B cell (primary cell): ENCODE measurements around the gene SLC35E2B. TPM values are rescaled to one million over a fixed set of nuclear protein-coding genes. Genes with fewer than 3 reads are reported as not detected.

Source experiments
- ATAC-seq: fragments of 200-7000 bp; cut with Tn5 transposase; one replicate; pipeline ENCODE4 v1.10.0; 2021; ENCODE audit warnings: low read depth, mild to moderate bottlenecking, moderate number of reproducible peaks, moderate library complexity
- CTCF ChIA-PET: fragments of 350-600 bp; sonication (Branson Sonifier 250); formaldehyde crosslinking; loops from one replicate; lab custom pipeline; 2021; ENCODE audit warnings: antibody characterized with exemption, inconsistent platforms; lab: Charles Lee
- POLR2A ChIA-PET: fragments of 350-600 bp; sonication (Branson Sonifier 250); formaldehyde crosslinking; loops from one replicate; lab custom pipeline; 2021; ENCODE audit warnings: antibody characterized with exemption; lab: Charles Lee
- DNase-seq: peaks from one replicate; pipeline ENCODE4 v3.0.0; 2013
- H2AFZ ChIP-seq: 2 replicates; pipeline ENCODE4 v1.6.1; 2012; ENCODE audit warnings: mild to moderate bottlenecking, low read depth, low read length; ENCODE audit not compliant: insufficient read depth, poor library complexity, severe bottlenecking
- H3K27ac ChIP-seq, 2 donors: 1 replicate in 1 of 2; 2 replicates in 1 of 2; pipeline ENCODE4 v1.5.1; 2012 to 2013; ENCODE audit warnings: low read length in 2 of 2, mild to moderate bottlenecking in 2 of 2, moderate library complexity in 1 of 2
- H3K27me3 ChIP-seq, 4 experiments: fragments of 200-600 bp in 1 of 4; sonication (generic) in 1 of 4; replicated peaks in 1 of 4; 1 replicate in 2 of 4; 2 replicates in 2 of 4; pipeline versions ENCODE4 v1.6.1 to v1.7.0; 2013 to 2016; ENCODE audit warnings: low read length in 3 of 4, mild to moderate bottlenecking in 2 of 4, mixed read lengths in 1 of 4, moderate library complexity in 1 of 4; ENCODE audit not compliant: insufficient read depth in 4 of 4, control insufficient read depth in 3 of 4; ENCODE audit errors: control extremely low read depth in 1 of 4
- H3K36me3 ChIP-seq, 2 experiments: replicated peaks in 1 of 2; 1 replicate in 1 of 2; 2 replicates in 1 of 2; pipeline versions ENCODE4 v1.6.1 to v1.7.1; 2013; ENCODE audit warnings: low read length in 1 of 2; ENCODE audit not compliant: insufficient read depth in 2 of 2, control insufficient read depth in 1 of 2; ENCODE audit errors: control extremely low read depth in 1 of 2, extremely low read depth in 1 of 2
- H3K4me1 ChIP-seq, 2 donors: fragments of 200-600 bp in 1 of 2; sonication (generic) in 1 of 2; 1 replicate in 1 of 2; 2 replicates in 1 of 2; pipeline versions ENCODE4 v1.5.1 to v1.6.1; 2013 to 2017; ENCODE audit warnings: low read length in 2 of 2; ENCODE audit not compliant: control insufficient read depth in 2 of 2, insufficient read depth in 2 of 2
- H3K4me2 ChIP-seq: replicated peaks from 2 replicates; pipeline ENCODE3; 2012; ENCODE audit warnings: mild to moderate bottlenecking, low read depth, low read length; ENCODE audit not compliant: poor library complexity, severe bottlenecking
- H3K4me3 ChIP-seq, 5 experiments: fragments of 200-600 bp in 1 of 5; sonication (generic) in 1 of 5; 1 replicate in 3 of 5; 2 replicates in 2 of 5; pipeline versions ENCODE4 v1.5.1 to v1.7.0; 2011 to 2016; ENCODE audit warnings: low read length in 4 of 5, mild to moderate bottlenecking in 4 of 5, low read depth in 2 of 5, control low read depth in 1 of 5, moderate library complexity in 1 of 5; ENCODE audit not compliant: insufficient read depth in 1 of 5; ENCODE audit errors: control extremely low read depth in 1 of 5, extremely low read depth in 1 of 5
- H3K79me2 ChIP-seq: fragments of 200-600 bp; sonication (generic); one replicate; pipeline ENCODE4 v1.6.0; 2016; ENCODE audit warnings: low read length; ENCODE audit not compliant: control insufficient read depth, insufficient read depth
- H3K9ac ChIP-seq: fragments of 200-600 bp; sonication (generic); 2 replicates; pipeline ENCODE4 v1.6.1; 2017; ENCODE audit warnings: mild to moderate bottlenecking, low read length, moderate library complexity
- H3K9me3 ChIP-seq, 3 donors: one replicate each; pipeline versions ENCODE4 v1.6.1 to v1.7.1; 2013; ENCODE audit warnings: low read length in 2 of 3; ENCODE audit not compliant: control insufficient read depth in 2 of 3, insufficient read depth in 1 of 3; ENCODE audit errors: control extremely low read depth in 1 of 3
- H4K20me1 ChIP-seq: 2 replicates; pipeline ENCODE4 v1.6.0; 2012; ENCODE audit warnings: mild to moderate bottlenecking, low read length; ENCODE audit not compliant: insufficient read depth, control insufficient read depth, poor library complexity, severe bottlenecking
- H3K27ac Mint-ChIP-seq: one replicate; pipeline ENCODE4 v1.8.0; 2021; ENCODE audit warnings: mixed read lengths
- H3K27me3 Mint-ChIP-seq: one replicate; pipeline ENCODE4 v1.8.0; 2021; ENCODE audit warnings: mixed read lengths
- H3K4me1 Mint-ChIP-seq: one replicate; pipeline ENCODE4 v1.8.0; 2021; ENCODE audit warnings: mixed read lengths
- H3K4me3 Mint-ChIP-seq: one replicate; pipeline ENCODE4 v1.8.0; 2021; ENCODE audit warnings: mixed read lengths
- H3K9me3 Mint-ChIP-seq: one replicate; pipeline ENCODE4 v1.8.0; 2022; ENCODE audit warnings: mixed read lengths; ENCODE audit not compliant: insufficient read depth
- CTCF ChIP-seq: fragments of 200-600 bp; IDR thresholded peaks from one replicate; pipeline ENCODE4 v1.8.0; 2022; ENCODE audit warnings: antibody characterized with exemption, mild to moderate bottlenecking
- EZH2 ChIP-seq: IDR thresholded peaks from 2 replicates; pipeline ENCODE4 v1.6.1; 2012; ENCODE audit warnings: borderline replicate concordance, low read depth, mild to moderate bottlenecking, moderate library complexity, low read length; ENCODE audit not compliant: insufficient read depth, poor library complexity, severe bottlenecking
- WGBS: methylation state at CpG from one replicate; pipeline ENCODE4 v1.1.5; 2013; ENCODE audit warnings: missing lambda C conversion rate; ENCODE audit not compliant: insufficient coverage; 5-methylcytosine and 5-hydroxymethylcytosine counted together
- intact Hi-C: fragments of 100-400 bp; cut with micrococcal nuclease; formaldehyde crosslinking; loops from one replicate; pipeline ENCODE4 v1.10.0; 2022
- polyA plus RNA-seq: library from polyadenylated mRNA; depleted of rRNA; stranded (reverse); fragments of >200 nt; gene quantifications from 2 replicates; pipeline ENCODE4 v1.2.3, GENCODE V29; 2012
- total RNA-seq, 2 donors: library from RNA; stranded (reverse); fragments of 120-200 nt in 1 of 2; gene quantifications; 1 replicate in 1 of 2; 2 replicates in 1 of 2; pipeline versions ENCODE4 v1.2.3 to v1.2.4, GENCODE V29; 2013 to 2022

The SLC35E2B gene
- total and polyA plus RNA-seq, 2 donors (not counting 1 experiment from before 2014, with no cell fraction given), result 64.4 to 107 TPM

- Histone ChIP-seq H3K4me3 (no peak overlapping the region), H3K27ac (no peak overlapping the region), H4K20me1 (peaks cover 26% of the 10 kb centered on the region), H3K79me2 (peaks cover 32% of the 10 kb centered on the region), H3K9me3 (no peaks in the 10 kb centered on the region), H3K4me1 (peaks cover 20% of the 10 kb centered on the region in 2 donors), H3K27me3 (no peaks in the 10 kb centered on the region), H2AFZ (no peak overlapping the region), H3K9ac (no peak overlapping the region), H3K36me3 (peaks cover 0 to 5% of the 10 kb centered on the region in 2 experiments), H3K4me2 (no peak overlapping the region)
- Mint-ChIP-seq H3K27ac (no peak overlapping the region), H3K27me3 (no peaks in the 10 kb centered on the region), H3K9me3 (no peaks in the 10 kb centered on the region), H3K4me1 (peaks cover 25% of the 10 kb centered on the region), H3K4me3 (no peak overlapping the region)
- ChIA-PET POLR2A (interaction anchor here (0.6 to 2.0 kb wide), 2 partner anchors 11 to 59 kb away, joined by 4 to 8 read pairs; no protein-coding TSS in a partner anchor), CTCF (no interaction called here)
- intact Hi-C loops, result no loop called here
- 100% methylated on average over 4 of the region's 9 CpGs for WGBS
- TF ChIP-seq CTCF (no peak), EZH2 (no peak)
- no peak for DNase-seq
- no peak for ATAC-seq
Measured at GRCh38 chr1:1618396-1619068, 74.1 kb downstream of the SLC35E2B start.

GRCh38 chr1:1617925-1618324, 74.7 kb downstream of the SLC35E2B start:
- ChIA-PET CTCF (no interaction called here), POLR2A (interaction anchor here (2.0 kb wide), 1 partner anchor 12 kb away, joined by 8 read pairs; no protein-coding TSS in a partner anchor)
- no peak for DNase-seq

More at GRCh38 chr1:1617925-1618324, 74.7 kb downstream of the SLC35E2B start:
- Mint-ChIP-seq H3K9me3 (no peaks in the 10 kb centered on the region), H3K27me3 (no peaks in the 10 kb centered on the region), H3K4me1 (peaks cover 26% of the 10 kb centered on the region), H3K4me3 (peak overlapping the region; percentile 85), H3K27ac (peak overlapping the region; percentile 32)
- Histone ChIP-seq H3K4me3 (no peak overlapping the region), H4K20me1 (peaks cover 26% of the 10 kb centered on the region), H3K9ac (no peak overlapping the region), H3K4me2 (no peak overlapping the region), H3K27ac (no peak overlapping the region), H3K27me3 (no peaks in the 10 kb centered on the region), H3K79me2 (peaks cover 33% of the 10 kb centered on the region), H2AFZ (no peak overlapping the region), H3K4me1 (peaks cover 20% of the 10 kb centered on the region in 2 donors), H3K36me3 (peaks cover 0 to 5% of the 10 kb centered on the region in 2 experiments), H3K9me3 (no peaks in the 10 kb centered on the region)
- 98% methylated on average over 6 of the region's 6 CpGs for WGBS
- ATAC-seq, result no peak
- TF ChIP-seq EZH2 (no peak), CTCF (no peak)
- intact Hi-C loops, result no loop called here
